Hepatocyte (in vitro differentiated cells): ENCODE data around the gene SLC66A2. TPM values are rescaled to one million over a fixed set of nuclear protein-coding genes. Genes with fewer than 3 reads are reported as not detected.

Source experiments
- DNase-seq: peaks from one replicate; pipeline ENCODE4 v3.0.0-alpha.2; 2016; ENCODE audit warnings: low spot score
- H2AFZ ChIP-seq: fragments of 200-600 bp; sonication (generic); 2 replicates; pipeline ENCODE4 v1.6.0; 2016; ENCODE audit warnings: antibody characterized with exemption, mild to moderate bottlenecking
- H3K27ac ChIP-seq: fragments of 200-600 bp; sonication (generic); 2 replicates; pipeline ENCODE4 v1.5.1; 2016; ENCODE audit warnings: mild to moderate bottlenecking
- H3K27me3 ChIP-seq: fragments of 200-600 bp; sonication (generic); 2 replicates; pipeline ENCODE4 v1.6.1; 2016
- H3K36me3 ChIP-seq: fragments of 200-600 bp; sonication (generic); replicated peaks from 2 replicates; pipeline ENCODE4 v1.5.1; 2016; ENCODE audit warnings: low read depth; ENCODE audit not compliant: insufficient read depth
- H3K4me1 ChIP-seq: fragments of 200-600 bp; sonication (generic); 2 replicates; pipeline ENCODE4 v1.5.1; 2016; ENCODE audit warnings: mild to moderate bottlenecking, moderate library complexity; ENCODE audit not compliant: insufficient read depth
- H3K4me2 ChIP-seq: fragments of 200-600 bp; sonication (generic); 2 replicates; pipeline ENCODE4 v1.6.0; 2016
- H3K4me3 ChIP-seq: fragments of 200-600 bp; sonication (generic); 2 replicates; pipeline ENCODE4 v1.5.1; 2016; ENCODE audit warnings: mild to moderate bottlenecking
- H3K79me2 ChIP-seq: fragments of 200-600 bp; sonication (generic); 2 replicates; pipeline ENCODE4 v1.6.0; 2017; ENCODE audit warnings: mild to moderate bottlenecking
- H3K9me2 ChIP-seq: fragments of 200-600 bp; sonication (generic); replicated peaks from 2 replicates; pipeline ENCODE4 v1.6.0; 2017; ENCODE audit warnings: mild to moderate bottlenecking; ENCODE audit not compliant: insufficient read depth
- H3K9me3 ChIP-seq: fragments of 200-600 bp; sonication (generic); 2 replicates; pipeline ENCODE4 v1.5.1; 2016; ENCODE audit warnings: low read depth, mild to moderate bottlenecking
- H4K20me1 ChIP-seq: fragments of 200-600 bp; sonication (generic); 2 replicates; pipeline ENCODE4 v1.6.0; 2016; ENCODE audit warnings: mild to moderate bottlenecking; ENCODE audit not compliant: insufficient read depth, poor library complexity, severe bottlenecking
- EZH2 ChIP-seq: fragments of 200-600 bp; sonication (generic); IDR thresholded peaks from 2 replicates; pipeline ENCODE4 v1.6.1; 2016; ENCODE audit warnings: antibody characterized with exemption, mild to moderate bottlenecking, borderline replicate concordance
- EZH2phosphoT487 ChIP-seq: fragments of 200-600 bp; sonication (generic); IDR thresholded peaks from one replicate; pipeline ENCODE4 v1.6.1; 2018; ENCODE audit warnings: antibody characterized with exemption, mild to moderate bottlenecking, low read depth, moderate library complexity; ENCODE audit not compliant: unreplicated experiment, severe bottlenecking
- WGBS: methylation state at CpG from one replicate; pipeline ENCODE4 v1.1.6; 2016; ENCODE audit warnings: low lambda C conversion rate; ENCODE audit errors: missing lambda C conversion rate; 5-methylcytosine and 5-hydroxymethylcytosine counted together
- polyA plus RNA-seq: library from polyadenylated mRNA; unstranded; fragments of >200 nt; fragmentation: Nextera tagmentation; extraction: Ambion mirVana; gene quantifications from 2 replicates; pipeline ENCODE4 v1.2.1, GENCODE V29; 2016
- total RNA-seq: library from RNA; depleted of rRNA; stranded (reverse); fragments of >200 nt; gene quantifications from 2 replicates; pipeline ENCODE4 v1.2.3, GENCODE V29; 2014
- TF ChIP-seq, protein P1 (sequence below): fragments of 200-600 bp; sonication (generic); IDR thresholded peaks from 2 replicates; pipeline ENCODE4 v1.5.1; 2016; ENCODE audit warnings: antibody characterized with exemption, mild to moderate bottlenecking; ENCODE audit not compliant: poor library complexity

SLC66A2 gene
- total and polyA plus RNA-seq, 2 experiments from 2014 or later = 31.1 to 36.5 TPM

DNA sequence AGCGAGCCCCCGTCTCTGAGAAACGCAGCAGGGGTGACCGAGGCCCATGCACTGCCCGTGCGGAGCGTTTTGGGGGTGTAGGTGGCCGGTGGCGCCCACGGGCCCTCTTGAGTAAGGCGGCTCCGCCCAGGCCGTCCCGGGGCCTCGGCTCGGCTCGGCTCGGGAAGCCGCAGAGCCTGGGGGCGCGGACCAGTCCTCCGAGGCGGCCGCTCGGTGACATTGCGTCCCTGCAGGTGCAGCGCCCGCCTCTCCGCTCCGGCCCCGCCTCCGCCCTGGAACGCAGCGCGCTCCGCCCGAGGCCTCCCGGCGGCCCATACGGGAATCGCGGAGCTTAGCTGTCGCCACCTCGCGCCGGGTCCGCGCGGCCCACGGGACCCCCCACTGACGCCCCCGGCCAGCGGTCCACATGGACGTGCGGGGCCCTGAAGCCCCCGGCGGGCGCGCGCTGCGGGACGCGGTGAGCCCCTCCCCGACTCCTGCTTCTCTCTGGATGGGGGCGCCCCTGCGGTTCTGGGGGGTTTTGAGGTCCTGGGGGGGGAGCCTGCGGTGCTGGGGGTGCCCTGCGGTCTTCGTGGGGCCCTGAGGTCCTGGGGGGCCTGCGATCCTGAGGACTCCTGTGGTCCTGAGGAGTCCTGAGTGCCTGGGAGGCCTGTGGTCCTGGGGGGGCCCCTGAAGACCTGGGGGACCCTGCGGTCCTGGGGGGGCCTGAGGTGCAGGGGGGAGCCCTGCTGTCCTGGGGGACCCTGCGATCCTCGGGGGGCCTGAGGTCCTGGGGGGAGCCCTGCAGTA is 13.1 kb upstream of the SLC66A2 start, which contains the start of gene HSBP1L1:
Gene HSBP1L1, plus strand, starts transcription at position 314 of the 789 bp plus-strand sequence. Its CDS starts 93 bp downstream, at position 407.
- H3K36me3 ChIP-seq = no peaks in the 10 kb centered on the region
- DNase-seq = peak; percentile 92
- 14% methylated on average over 40 of the region's 73 CpGs for WGBS
- peak within 1 kb of the TSS; percentile 55 for H3K4me3 ChIP-seq
- peak within 1 kb of the TSS; percentile 3 for H2AFZ ChIP-seq
- no peaks in the 10 kb centered on the region for H3K9me2 ChIP-seq
- H3K4me1 ChIP-seq = peaks cover 20% of the 10 kb centered on the region
- H3K9me3 ChIP-seq = no peaks in the 10 kb centered on the region
- H3K27me3 ChIP-seq = no peaks in the 10 kb centered on the region
- TF ChIP-seq EZH2 (no peak), EZH2phosphoT487 (no peak)
- TF ChIP-seq, protein P1, sequence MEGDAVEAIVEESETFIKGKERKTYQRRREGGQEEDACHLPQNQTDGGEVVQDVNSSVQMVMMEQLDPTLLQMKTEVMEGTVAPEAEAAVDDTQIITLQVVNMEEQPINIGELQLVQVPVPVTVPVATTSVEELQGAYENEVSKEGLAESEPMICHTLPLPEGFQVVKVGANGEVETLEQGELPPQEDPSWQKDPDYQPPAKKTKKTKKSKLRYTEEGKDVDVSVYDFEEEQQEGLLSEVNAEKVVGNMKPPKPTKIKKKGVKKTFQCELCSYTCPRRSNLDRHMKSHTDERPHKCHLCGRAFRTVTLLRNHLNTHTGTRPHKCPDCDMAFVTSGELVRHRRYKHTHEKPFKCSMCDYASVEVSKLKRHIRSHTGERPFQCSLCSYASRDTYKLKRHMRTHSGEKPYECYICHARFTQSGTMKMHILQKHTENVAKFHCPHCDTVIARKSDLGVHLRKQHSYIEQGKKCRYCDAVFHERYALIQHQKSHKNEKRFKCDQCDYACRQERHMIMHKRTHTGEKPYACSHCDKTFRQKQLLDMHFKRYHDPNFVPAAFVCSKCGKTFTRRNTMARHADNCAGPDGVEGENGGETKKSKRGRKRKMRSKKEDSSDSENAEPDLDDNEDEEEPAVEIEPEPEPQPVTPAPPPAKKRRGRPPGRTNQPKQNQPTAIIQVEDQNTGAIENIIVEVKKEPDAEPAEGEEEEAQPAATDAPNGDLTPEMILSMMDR = peak; percentile 34
- peak within 1 kb of the TSS; percentile 96 for H3K27ac ChIP-seq
- H3K4me2 ChIP-seq = peak within 1 kb of the TSS; percentile 94
- H3K79me2 ChIP-seq = peaks cover 24% of the 10 kb centered on the region
- H4K20me1 ChIP-seq = peaks cover 6% of the 10 kb centered on the region

DNA sequence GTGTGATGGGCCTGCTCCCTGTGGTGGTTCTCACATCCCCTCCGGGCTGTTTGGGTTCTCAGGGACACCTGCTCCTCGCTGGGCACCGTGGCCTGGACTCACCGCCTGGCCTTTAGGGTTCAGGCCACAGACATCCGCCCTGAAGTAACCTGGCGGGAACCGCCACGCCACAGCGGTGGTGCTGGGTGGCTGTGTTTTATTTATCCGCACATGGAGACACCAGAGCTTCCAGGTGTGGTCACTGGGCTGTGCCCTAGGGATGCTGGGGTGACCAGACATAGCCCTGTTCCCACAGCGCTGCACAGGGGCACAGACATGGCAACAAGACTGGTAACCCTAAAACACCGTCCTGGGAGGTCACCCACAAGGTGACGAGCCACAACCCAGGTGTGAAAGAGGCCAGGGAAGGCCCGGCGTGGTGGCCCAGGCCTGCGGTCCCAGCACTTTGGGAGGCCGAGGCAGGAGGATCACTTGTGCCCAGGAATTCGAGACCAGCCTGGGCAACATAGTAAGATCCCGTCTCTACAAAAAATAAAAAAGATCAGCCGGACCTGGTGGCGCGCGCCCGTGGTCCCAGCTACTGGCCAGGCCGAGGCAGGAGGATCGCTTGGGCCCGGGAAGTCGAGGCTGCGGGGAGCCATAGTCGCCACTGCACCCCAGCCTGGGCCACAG is 12.3 kb upstream of the SLC66A2 start:
- H3K79me2 ChIP-seq = peaks cover 24% of the 10 kb centered on the region
- WGBS = 92% methylated on average over 29 of the region's 30 CpGs
- TF ChIP-seq, protein P1 = no peak
- TF ChIP-seq EZH2 (no peak), EZH2phosphoT487 (no peak)
- H3K27me3 ChIP-seq = no peaks in the 10 kb centered on the region
- peaks cover 20% of the 10 kb centered on the region for H3K4me1 ChIP-seq
- no peaks in the 10 kb centered on the region for H3K9me3 ChIP-seq
- H4K20me1 ChIP-seq = peaks cover 6% of the 10 kb centered on the region
- H3K27ac ChIP-seq = peak overlapping the region; percentile 96
- H3K9me2 ChIP-seq = no peaks in the 10 kb centered on the region
- peak overlapping the region; percentile 94 for H3K4me2 ChIP-seq
- DNase-seq = no peak
- no peak overlapping the region for H3K4me3 ChIP-seq
- no peaks in the 10 kb centered on the region for H3K36me3 ChIP-seq
- no peak overlapping the region for H2AFZ ChIP-seq

DNA sequence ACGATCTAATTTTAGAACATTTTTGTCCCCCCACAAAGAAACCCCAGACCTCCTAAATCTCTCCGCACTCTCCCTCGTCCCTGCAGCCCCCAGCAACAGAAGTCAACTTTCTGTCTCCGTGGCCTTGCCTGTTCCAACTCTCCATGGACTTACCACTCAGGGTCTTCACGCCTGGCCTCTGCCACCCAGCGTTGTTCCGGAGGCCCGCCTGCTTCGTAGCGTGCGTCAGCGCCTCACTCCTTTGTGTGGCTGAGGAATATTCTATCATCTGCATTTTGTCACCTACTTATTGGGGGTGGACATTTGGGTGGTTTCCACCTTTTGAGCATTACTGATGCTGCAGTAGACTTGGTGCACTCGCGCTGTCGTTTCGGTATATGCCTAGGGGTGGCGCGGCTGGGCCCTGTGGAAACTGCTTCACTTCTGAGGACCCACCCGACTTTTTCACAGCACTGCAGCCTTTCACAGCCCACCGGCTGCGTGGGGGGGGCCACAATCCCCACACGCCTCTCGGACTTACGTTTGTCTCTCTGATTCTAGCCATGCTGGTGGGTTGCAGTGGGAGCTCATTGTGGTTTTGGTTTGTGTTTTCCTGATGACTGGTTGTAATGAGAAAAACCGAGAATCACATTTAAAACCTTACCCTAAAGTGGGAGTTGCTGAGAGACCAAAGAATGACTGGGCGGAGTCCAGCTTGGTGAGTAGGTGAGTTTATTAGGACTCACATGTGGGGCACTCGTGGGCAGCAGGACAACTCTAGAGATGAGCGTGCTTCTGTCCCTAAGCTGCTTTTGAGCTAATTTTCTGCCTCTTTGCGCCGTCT is 11.6 kb upstream of the SLC66A2 start:
- Histone ChIP-seq H3K27me3 (no peaks in the 10 kb centered on the region), H3K4me2 (no peak overlapping the region), H3K4me3 (no peak overlapping the region), H3K9me3 (no peaks in the 10 kb centered on the region), H3K36me3 (no peaks in the 10 kb centered on the region), H3K4me1 (peaks cover 20% of the 10 kb centered on the region), H3K79me2 (peaks cover 18% of the 10 kb centered on the region), H3K27ac (peak overlapping the region; percentile 31), H2AFZ (no peak overlapping the region), H3K9me2 (no peaks in the 10 kb centered on the region), H4K20me1 (peaks cover 6% of the 10 kb centered on the region)
- 91% methylated on average over 29 of the region's 30 CpGs for WGBS
- TF ChIP-seq, protein P1 = no peak
- TF ChIP-seq EZH2 (no peak), EZH2phosphoT487 (no peak)
- DNase-seq = no peak
